Measurements from ENCODE around the gene GUK1. TPM values are rescaled to one million over a fixed set of nuclear protein-coding genes. Genes with fewer than 3 reads are reported as not detected.

GUK1 gene
- total and polyA plus RNA-seq, 2 of the 8 experiments (the other 6 are each of a cell fraction or from before 2014, with no cell fraction given): 68.5 to 183 TPM

DNA sequence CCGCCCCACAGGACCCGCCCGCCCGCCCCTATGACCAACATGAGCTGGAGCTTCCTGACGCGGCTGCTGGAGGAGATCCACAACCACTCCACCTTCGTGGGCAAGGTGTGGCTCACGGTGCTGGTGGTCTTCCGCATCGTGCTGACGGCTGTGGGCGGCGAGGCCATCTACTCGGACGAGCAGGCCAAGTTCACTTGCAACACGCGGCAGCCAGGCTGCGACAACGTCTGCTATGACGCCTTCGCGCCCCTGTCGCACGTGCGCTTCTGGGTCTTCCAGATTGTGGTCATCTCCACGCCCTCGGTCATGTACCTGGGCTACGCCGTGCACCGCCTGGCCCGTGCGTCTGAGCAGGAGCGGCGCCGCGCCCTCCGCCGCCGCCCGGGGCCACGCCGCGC lies 17.6 kb downstream of the GUK1 start:
- DNase-seq (ENCODE audit: low read depth in 1 of 2, low spot score in 2 of 2) (no peak), FAIRE-seq (no peak)
- Histone ChIP-seq H4K20me1 (replicated peaks in 1 of 2; ENCODE audit: control insufficient read depth in 1 of 2, insufficient read depth in 2 of 2, low read length in 2 of 2) (peaks cover 1 to 3% of the 10 kb centered on the region in 2 experiments), H3K79me2 (ENCODE audit: control insufficient read depth in 1 of 2, insufficient read depth in 2 of 2, low read length in 2 of 2) (no peaks in the 10 kb centered on the region), H2AK5ac (ENCODE audit: low read depth, low read length) (no peak overlapping the region), H2BK5ac (ENCODE audit: low read depth, low read length) (0 out of 2 replicates have a peak overlapping the region, but pooled peaks have one; percentile 60), H3K9me3 (ENCODE audit: insufficient read depth in 2 of 2, low read depth in 1 of 2, low read length in 1 of 2) (no peaks in the 10 kb centered on the region), H3K23ac (ENCODE audit: insufficient read length) (no peak overlapping the region), H3K18ac (ENCODE audit: extremely low read depth, low read length) (no peak overlapping the region), H3K27ac (ENCODE audit: low read depth, low read length) (no peak overlapping the region), H3K79me1 (ENCODE audit: low read depth, low read length) (0 out of 2 replicates have a peak, but pooled peaks cover 2% of the 10 kb centered on the region), H3K4me3 (ENCODE audit: extremely low read depth in 1 of 4, insufficient read depth in 2 of 4, low read depth in 3 of 4, low read length in 4 of 4) (no peak overlapping the region), H2BK15ac (ENCODE audit: low read length) (no peak overlapping the region), H4K5ac (ENCODE audit: insufficient read length, low read depth, low read length) (no peak overlapping the region), H3K4me1 (replicated peaks in 1 of 4; ENCODE audit: control insufficient read depth in 3 of 4, insufficient read depth in 4 of 4, low read length in 3 of 4) (peaks cover 0 to 9% (median 5%) of the 10 kb centered on the region in 4 experiments; a peak in 6 of 7 replicates), H3K23me2 (ENCODE audit: low read depth, low read length) (no peaks in the 10 kb centered on the region), H3K56ac (replicated peaks; ENCODE audit: insufficient read length, low read depth, low read length) (no peak overlapping the region), H2BK12ac (ENCODE audit: low read depth, low read length) (no peak overlapping the region), H3K4ac (replicated peaks; ENCODE audit: insufficient read length, low read depth, low read length) (no peak overlapping the region), H4K8ac (ENCODE audit: extremely low read depth, insufficient read depth, low read length) (no peak overlapping the region), H3K36me3 (ENCODE audit: control insufficient read depth in 2 of 4, insufficient read depth in 4 of 4, low read length in 3 of 4) (no peaks in the 10 kb centered on the region), H3K9ac (replicated peaks in 1 of 4; ENCODE audit: extremely low read depth in 1 of 4, low read depth in 3 of 4, low read length in 3 of 4) (no peak overlapping the region), H3K27me3 (replicated peaks in 1 of 4; ENCODE audit: control insufficient read depth in 3 of 4, extremely low read depth in 1 of 4, insufficient read depth in 3 of 4, low read length in 3 of 4) (peaks cover 0 to 5% (median 1%) of the 10 kb centered on the region in 4 experiments; a peak in 4 of 7 replicates), H3K14ac (ENCODE audit: insufficient read length) (no peak overlapping the region), H2BK20ac (ENCODE audit: low read length) (no peak overlapping the region), H2BK120ac (replicated peaks; ENCODE audit: low read depth, low read length) (no peak overlapping the region), H2AFZ (ENCODE audit: low read length) (no peak overlapping the region), H4K91ac (replicated peaks; ENCODE audit: insufficient read length, low read length) (no peak overlapping the region), H3K4me2 (ENCODE audit: insufficient read depth in 1 of 2, low read depth in 2 of 2, low read length in 2 of 2) (peak overlapping the region in 1 of 2 experiments; percentile 13; a peak in 1 of 4 replicates)
- POLR2A ChIA-PET (ENCODE audit: partially characterized antibody): interaction anchor here (0.7 to 2.0 kb wide), 2 partner anchors 9 to 13 kb away, joined by 3 to 10 read pairs; partner anchors contain the start of gene IBA57
- WGBS, 2 experiments (ENCODE audit: extremely low coverage in 1 of 2, insufficient coverage in 1 of 2, insufficient read length in 1 of 2, insufficient replicate concordance in 2 of 2, low coverage in 1 of 2, low lambda C conversion rate in 2 of 2, missing lambda C conversion rate in 1 of 2): 96% methylated on average over 37 of the region's 43 CpGs; no CpG with 5 or more reads in 1 of the 2 experiments
- CTCF ChIA-PET (ENCODE audit: partially characterized antibody): interaction anchor here (1.0 kb wide), 2 partner anchors 25 to 70 kb away, joined by 3 read pairs; no protein-coding TSS in a partner anchor
- TF ChIP-seq SIX5 (IDR thresholded peaks at IDR 0.05; ENCODE audit: low read depth, low read length): no peak
- TF ChIP-seq POLR2AphosphoS5 (IDR thresholded peaks at IDR 0.05; ENCODE audit: low read depth, low read length): no peak
- TF ChIP-seq SIRT6 (IDR thresholded peaks at IDR 0.05; ENCODE audit: low read length): no peak
- TF ChIP-seq, protein P1, sequence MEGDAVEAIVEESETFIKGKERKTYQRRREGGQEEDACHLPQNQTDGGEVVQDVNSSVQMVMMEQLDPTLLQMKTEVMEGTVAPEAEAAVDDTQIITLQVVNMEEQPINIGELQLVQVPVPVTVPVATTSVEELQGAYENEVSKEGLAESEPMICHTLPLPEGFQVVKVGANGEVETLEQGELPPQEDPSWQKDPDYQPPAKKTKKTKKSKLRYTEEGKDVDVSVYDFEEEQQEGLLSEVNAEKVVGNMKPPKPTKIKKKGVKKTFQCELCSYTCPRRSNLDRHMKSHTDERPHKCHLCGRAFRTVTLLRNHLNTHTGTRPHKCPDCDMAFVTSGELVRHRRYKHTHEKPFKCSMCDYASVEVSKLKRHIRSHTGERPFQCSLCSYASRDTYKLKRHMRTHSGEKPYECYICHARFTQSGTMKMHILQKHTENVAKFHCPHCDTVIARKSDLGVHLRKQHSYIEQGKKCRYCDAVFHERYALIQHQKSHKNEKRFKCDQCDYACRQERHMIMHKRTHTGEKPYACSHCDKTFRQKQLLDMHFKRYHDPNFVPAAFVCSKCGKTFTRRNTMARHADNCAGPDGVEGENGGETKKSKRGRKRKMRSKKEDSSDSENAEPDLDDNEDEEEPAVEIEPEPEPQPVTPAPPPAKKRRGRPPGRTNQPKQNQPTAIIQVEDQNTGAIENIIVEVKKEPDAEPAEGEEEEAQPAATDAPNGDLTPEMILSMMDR (IDR thresholded peaks at IDR 0.05; ENCODE audit: control extremely low read depth in 1 of 3, insufficient read depth in 1 of 3, low read depth in 1 of 3, low read length in 3 of 3): no peak
- no peak for TF ChIP-seq SIN3A (conservative IDR thresholded peaks at IDR 0.05 in 1 of 2, IDR thresholded peaks at IDR 0.05 in 1 of 2; ENCODE audit: low read depth in 1 of 2, low read length in 2 of 2)
- TF ChIP-seq ATF3 (IDR thresholded peaks at IDR 0.05; ENCODE audit: insufficient read depth, low read depth, low read length): no peak
- TF ChIP-seq KDM5A (IDR thresholded peaks at IDR 0.05; ENCODE audit: low read length): no peak
